22Rv1 (cell line): Measurements from ENCODE around the gene RABL6.

Source experiments
- ZFX ChIP-seq: fragments of 450-650 bp; IDR thresholded peaks from 2 replicates; pipeline ENCODE4 v1.6.1; 2017; ENCODE audit warnings: antibody characterized with exemption, borderline replicate concordance
- TF ChIP-seq, protein P1 (sequence below): fragments of 450-650 bp; IDR thresholded peaks from 2 replicates; pipeline ENCODE4 v1.5.1; 2017; ENCODE audit warnings: mild to moderate bottlenecking

DNA sequence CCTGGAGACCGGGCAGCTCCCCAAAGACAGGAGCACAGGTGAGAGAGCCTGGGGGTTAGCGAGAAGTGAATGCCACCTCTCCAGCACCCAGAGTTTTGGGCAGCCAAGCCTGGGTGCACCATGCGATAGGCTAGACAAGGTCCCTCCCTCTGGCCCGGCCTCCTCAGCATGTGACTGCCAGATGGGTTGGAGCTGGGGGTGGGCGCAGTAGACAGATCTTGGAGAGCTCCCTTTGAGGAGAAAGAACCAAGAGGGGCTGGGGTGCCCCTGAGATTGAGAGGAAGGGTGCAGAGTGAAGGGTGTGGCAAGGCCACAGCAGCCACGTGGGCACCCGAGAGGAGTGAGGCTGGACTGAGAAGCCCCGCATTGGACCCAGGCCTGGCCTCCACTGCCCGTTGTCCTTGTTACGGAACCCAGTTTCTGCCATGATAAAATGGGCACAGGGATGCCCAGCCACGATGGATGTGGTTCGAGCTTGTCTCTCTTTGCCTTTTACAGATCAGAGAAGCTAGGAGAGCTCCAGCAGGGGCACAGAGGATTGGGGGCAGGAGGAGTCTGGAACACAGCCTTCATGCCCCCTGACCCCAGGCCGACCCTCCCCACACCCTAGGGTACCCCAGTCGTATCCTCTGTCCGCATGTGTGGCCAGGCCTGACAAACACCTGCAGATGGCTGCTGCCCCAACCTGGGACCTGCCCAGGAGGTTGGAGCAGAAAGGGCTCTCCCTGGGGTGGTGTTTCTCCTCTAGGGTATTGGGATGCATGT lies 15.2 kb upstream of the RABL6 start:
- TF ChIP-seq, protein P1, sequence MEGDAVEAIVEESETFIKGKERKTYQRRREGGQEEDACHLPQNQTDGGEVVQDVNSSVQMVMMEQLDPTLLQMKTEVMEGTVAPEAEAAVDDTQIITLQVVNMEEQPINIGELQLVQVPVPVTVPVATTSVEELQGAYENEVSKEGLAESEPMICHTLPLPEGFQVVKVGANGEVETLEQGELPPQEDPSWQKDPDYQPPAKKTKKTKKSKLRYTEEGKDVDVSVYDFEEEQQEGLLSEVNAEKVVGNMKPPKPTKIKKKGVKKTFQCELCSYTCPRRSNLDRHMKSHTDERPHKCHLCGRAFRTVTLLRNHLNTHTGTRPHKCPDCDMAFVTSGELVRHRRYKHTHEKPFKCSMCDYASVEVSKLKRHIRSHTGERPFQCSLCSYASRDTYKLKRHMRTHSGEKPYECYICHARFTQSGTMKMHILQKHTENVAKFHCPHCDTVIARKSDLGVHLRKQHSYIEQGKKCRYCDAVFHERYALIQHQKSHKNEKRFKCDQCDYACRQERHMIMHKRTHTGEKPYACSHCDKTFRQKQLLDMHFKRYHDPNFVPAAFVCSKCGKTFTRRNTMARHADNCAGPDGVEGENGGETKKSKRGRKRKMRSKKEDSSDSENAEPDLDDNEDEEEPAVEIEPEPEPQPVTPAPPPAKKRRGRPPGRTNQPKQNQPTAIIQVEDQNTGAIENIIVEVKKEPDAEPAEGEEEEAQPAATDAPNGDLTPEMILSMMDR = no peak
- no peak for TF ChIP-seq ZFX
